AG04450 (cell line): ENCODE results near the gene NPIPB6. TPM values are rescaled to one million over a fixed set of nuclear protein-coding genes. Genes with fewer than 3 reads are reported as not detected.
"Not testable (repeated sequence)": the region's sequence is repeated elsewhere in the genome, so short reads cannot be mapped to it uniquely, and the experiment has no call there.

Experiments
- CTCF ChIA-PET: fragments of 300-600, 350-600 bp; formaldehyde crosslinking; extraction: SDS; loops from one replicate; lab custom pipeline; 2022; ENCODE audit warnings: antibody characterized with exemption, inconsistent platforms; lab: Charles Lee
- POLR2A ChIA-PET: fragments of 350-600 bp; formaldehyde crosslinking; extraction: SDS; loops from one replicate; lab custom pipeline; 2021; ENCODE audit warnings: antibody characterized with exemption, inconsistent platforms; lab: Yijun Ruan, JAX
- DNase-seq: peaks from one replicate; pipeline ENCODE4 v3.0.0-alpha.2; 2011; ENCODE audit warnings: low read depth, low spot score
- H3K27ac ChIP-seq: one replicate; pipeline ENCODE4 v1.5.1; 2012; ENCODE audit warnings: low read depth, low read length, control low read depth
- H3K27me3 ChIP-seq: one replicate; pipeline ENCODE4 v1.6.0; 2012; ENCODE audit warnings: low read length; ENCODE audit not compliant: control insufficient read depth, insufficient read depth
- H3K4me3 ChIP-seq: 2 replicates; pipeline ENCODE4 v1.5.1; 2011; ENCODE audit warnings: mild to moderate bottlenecking, low read depth, low read length, control low read depth
- H3K9me3 ChIP-seq: 2 replicates; pipeline ENCODE4 v1.5.1; 2012; ENCODE audit warnings: low read length; ENCODE audit not compliant: control insufficient read depth, insufficient read depth
- polyA plus RNA-seq: library from polyadenylated mRNA; depleted of rRNA; stranded (reverse); fragments of >200 nt; gene quantifications from 2 replicates; pipeline ENCODE4 v1.2.3, GENCODE V29; 2011
- TF ChIP-seq, protein P1 (sequence below): IDR thresholded peaks from 2 replicates; pipeline ENCODE4 v1.5.1; 2011; ENCODE audit warnings: low read depth, low read length, control low read depth, inconsistent platforms

Gene NPIPB6
- polyA plus RNA-seq, 1 experiment = 0.47 TPM

DNA sequence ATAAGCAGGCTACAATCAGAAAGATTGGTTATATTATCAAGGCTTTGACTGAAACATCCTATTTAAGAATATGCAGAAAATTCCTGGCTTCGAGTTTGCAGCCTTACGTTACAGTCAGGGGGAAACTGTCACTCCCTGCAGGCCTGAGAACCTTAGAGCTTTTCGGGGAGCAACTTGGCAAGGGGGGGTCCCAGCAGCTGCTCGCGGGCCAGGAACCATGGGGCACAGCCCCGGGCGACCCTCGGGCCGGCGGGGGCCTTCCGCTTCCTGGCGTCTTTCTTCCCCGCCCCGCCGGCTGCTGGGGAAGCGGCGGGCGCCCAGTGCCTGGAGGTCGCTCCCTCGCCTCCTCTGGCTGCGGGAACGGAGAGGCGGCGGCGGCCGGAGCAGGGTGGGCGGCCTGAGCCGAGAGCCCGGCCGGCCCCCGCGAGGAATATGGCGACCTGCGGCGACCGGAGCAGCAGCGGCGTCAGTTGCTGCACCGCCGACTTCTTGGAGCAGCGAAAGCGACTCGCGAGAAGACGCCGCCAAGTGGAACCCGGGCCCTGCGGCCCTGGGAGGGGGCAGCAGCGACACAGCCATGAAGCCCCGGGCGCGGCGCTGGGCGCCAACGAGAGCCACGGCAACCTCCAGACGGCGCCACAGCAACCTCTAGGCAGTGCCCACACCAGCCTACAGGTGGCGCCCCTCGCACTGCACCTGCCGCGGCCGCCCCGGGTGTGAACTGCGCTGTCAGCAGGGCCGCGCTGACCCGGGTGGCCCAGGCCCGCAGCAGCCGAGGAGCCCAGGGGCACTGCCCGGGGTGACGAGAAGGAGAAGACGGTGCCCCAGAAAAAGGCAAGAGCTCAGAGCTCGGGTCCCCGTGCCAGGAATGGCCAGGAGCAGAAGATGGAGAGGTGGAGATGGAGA, 1.2 kb upstream of the NPIPB6 start:
- DNase-seq, H3K4me3 ChIP-seq, H3K27me3 ChIP-seq, CTCF ChIA-PET, H3K9me3 ChIP-seq, POLR2A ChIA-PET, H3K27ac ChIP-seq: not testable (repeated sequence)
- TF ChIP-seq, protein P1, sequence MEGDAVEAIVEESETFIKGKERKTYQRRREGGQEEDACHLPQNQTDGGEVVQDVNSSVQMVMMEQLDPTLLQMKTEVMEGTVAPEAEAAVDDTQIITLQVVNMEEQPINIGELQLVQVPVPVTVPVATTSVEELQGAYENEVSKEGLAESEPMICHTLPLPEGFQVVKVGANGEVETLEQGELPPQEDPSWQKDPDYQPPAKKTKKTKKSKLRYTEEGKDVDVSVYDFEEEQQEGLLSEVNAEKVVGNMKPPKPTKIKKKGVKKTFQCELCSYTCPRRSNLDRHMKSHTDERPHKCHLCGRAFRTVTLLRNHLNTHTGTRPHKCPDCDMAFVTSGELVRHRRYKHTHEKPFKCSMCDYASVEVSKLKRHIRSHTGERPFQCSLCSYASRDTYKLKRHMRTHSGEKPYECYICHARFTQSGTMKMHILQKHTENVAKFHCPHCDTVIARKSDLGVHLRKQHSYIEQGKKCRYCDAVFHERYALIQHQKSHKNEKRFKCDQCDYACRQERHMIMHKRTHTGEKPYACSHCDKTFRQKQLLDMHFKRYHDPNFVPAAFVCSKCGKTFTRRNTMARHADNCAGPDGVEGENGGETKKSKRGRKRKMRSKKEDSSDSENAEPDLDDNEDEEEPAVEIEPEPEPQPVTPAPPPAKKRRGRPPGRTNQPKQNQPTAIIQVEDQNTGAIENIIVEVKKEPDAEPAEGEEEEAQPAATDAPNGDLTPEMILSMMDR = 0 out of 2 replicates have a peak, but pooled peaks have one; percentile 2

- H3K4me3 ChIP-seq, H3K9me3 ChIP-seq, H3K27me3 ChIP-seq, POLR2A ChIA-PET, DNase-seq, CTCF ChIA-PET, H3K27ac ChIP-seq: not testable (repeated sequence)
Observed at GRCh38 chr16:28362600-28362999, 708 bp downstream of the NPIPB6 start.

DNA sequence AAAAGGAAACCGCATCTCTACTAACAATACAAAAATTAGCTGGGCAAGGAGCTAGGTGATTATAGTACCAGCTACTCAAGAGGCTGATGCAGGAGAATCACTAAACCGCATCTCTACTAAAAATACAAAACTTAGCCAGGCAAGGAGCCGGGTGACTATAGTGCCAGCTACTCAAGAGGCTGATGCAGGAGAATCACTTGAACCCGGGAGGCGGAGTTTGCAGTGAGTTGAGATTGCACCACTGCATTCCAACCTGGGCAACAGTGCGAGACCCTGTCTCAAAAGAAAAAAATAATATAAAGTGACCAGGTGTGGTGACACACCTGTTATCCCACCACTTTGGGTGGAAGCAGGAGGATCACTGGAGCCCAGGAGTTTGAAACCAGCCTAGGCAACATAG, 25.1 kb downstream of the NPIPB6 start:
- H3K4me3 ChIP-seq, H3K27me3 ChIP-seq, H3K9me3 ChIP-seq, CTCF ChIA-PET, DNase-seq, POLR2A ChIA-PET, H3K27ac ChIP-seq: not testable (repeated sequence)

DNA sequence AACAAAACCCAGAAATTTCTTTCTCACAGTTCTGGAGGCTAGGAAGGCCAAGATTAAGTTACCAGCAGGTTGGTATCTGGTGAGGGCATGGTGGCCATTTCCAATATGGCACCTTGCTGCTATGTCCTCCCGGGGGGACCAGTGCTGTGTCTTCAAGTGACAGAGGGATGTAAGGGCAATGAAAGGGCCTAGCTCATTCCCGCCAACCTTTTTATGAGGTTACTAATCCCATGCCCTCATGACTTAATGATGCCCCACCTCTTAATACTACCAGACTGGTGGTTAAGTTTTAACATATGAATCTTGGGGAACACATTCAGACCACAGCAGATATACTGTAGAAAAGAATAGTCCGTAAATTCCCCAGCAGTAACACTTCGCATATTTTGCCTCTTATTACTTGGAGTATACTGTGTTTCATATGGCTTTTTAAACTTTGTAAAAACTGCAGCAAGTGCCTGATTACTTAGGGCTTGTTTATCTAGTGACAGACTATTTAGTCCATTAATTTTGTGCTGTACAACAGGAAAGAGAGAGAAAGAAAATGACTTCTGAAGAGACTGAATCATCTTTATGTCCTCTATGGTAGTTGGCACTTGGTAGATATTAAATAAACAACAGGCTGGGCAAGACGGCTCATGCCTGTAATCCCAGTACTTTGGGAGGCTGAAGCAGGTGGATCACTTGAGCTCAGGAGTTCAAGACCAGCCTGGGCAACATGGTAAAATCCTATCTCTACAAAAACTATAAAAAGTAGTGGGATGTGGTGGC, 26.2 kb downstream of the NPIPB6 start:
- POLR2A ChIA-PET, H3K4me3 ChIP-seq, H3K9me3 ChIP-seq, DNase-seq, H3K27me3 ChIP-seq, CTCF ChIA-PET, H3K27ac ChIP-seq: not testable (repeated sequence)

- H3K27ac ChIP-seq, H3K9me3 ChIP-seq, H3K4me3 ChIP-seq, POLR2A ChIA-PET, CTCF ChIA-PET, DNase-seq, H3K27me3 ChIP-seq: not testable (repeated sequence)
Observed at GRCh38 chr16:28335678-28336077, 27.6 kb downstream of the NPIPB6 start.

- H3K9me3 ChIP-seq, H3K27me3 ChIP-seq, CTCF ChIA-PET, H3K4me3 ChIP-seq, H3K27ac ChIP-seq, DNase-seq, POLR2A ChIA-PET: not testable (repeated sequence)
Observed at GRCh38 chr16:28332632-28333031, 30.7 kb downstream of the NPIPB6 start.

DNA sequence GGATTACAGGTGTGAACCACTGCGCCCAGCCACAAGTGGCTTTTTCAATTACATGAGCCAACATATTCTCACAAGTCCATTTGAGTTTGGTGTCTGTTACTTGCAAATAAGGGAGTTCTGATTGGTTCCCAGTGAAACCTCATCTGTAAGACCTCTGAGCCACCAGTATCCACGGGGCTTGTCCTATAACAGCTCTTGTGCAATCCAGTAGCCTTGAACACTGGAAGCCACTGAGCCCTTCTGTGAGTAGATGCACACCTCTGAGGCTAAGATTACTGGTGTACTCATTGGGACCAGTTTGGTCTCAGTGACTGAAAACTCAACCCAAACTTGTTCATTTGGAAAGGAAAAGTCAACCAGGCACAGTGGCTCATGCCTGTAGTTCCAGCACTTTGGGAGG, 32.3 kb downstream of the NPIPB6 start:
- CTCF ChIA-PET, POLR2A ChIA-PET: not testable (repeated sequence)

DNA sequence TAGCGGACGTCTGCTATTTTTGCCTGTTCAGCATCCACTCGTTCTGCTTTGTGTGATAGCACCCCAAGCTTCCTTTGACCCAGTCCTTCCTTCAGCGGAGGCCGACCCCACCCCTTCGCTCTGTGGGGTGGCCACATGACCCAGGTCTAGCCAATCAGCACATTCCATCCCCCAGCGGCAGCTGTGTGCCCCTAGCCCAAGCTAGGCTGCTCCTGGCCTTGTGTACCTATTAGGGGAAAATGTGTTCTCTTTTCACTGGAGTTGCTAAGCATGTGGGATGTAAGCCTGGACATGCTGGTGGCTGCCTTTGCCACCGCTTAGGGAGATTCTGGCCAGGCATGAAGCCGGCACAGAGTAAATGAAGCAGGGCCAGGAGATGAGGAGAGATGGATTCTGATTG, 33.1 kb downstream of the NPIPB6 start:
- H3K4me3 ChIP-seq, CTCF ChIA-PET, POLR2A ChIA-PET: not testable (repeated sequence)

More for the DNA sequence above, 32.3 kb downstream of the NPIPB6 start:
- not testable (repeated sequence) for H3K4me3 ChIP-seq, H3K27me3 ChIP-seq, H3K27ac ChIP-seq, H3K9me3 ChIP-seq, DNase-seq

More for the DNA sequence above, 33.1 kb downstream of the NPIPB6 start:
- not testable (repeated sequence) for H3K9me3 ChIP-seq, H3K27ac ChIP-seq, DNase-seq, H3K27me3 ChIP-seq
